GM12864 (cell line): ENCODE measurements around the gene PTTG1.

Experiments
- DNase-seq: peaks from one replicate; pipeline ENCODE4 v3.0.0-alpha.2; 2011; ENCODE audit warnings: low read depth
- H3K4me3 ChIP-seq: 2 replicates; pipeline ENCODE4 v1.5.1; 2011; ENCODE audit warnings: mild to moderate bottlenecking, low read depth, low read length, control low read depth
- TF ChIP-seq, protein P1 (sequence below): IDR thresholded peaks from 2 replicates; pipeline ENCODE4 v1.5.1; 2011; ENCODE audit warnings: low read depth, mild to moderate bottlenecking, moderate library complexity, low read length, control low read depth, inconsistent platforms; ENCODE audit errors: missing control alignments

Gene PTTG1

DNA sequence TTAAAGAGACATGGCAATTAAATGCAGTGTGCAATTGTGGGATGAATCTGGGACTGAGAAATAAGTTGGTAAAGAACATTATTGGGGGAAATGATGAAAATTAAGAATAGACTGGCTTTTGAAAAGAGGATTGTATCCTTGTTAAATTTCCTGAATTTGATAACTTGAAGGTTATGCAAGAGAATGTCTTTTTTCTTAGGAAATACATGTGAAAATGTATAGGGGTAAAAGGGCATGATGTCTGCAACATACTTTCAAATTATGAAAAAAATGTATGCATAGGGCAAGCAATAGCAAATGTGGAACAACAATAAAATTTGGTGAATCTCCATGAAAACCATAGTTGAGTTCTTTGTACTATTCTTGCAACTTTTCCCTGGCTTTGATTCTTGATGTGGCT is 24.1 kb downstream of the PTTG1 start:
- H3K4me3 ChIP-seq = no peak overlapping the region
- no peak for DNase-seq
- TF ChIP-seq, protein P1, sequence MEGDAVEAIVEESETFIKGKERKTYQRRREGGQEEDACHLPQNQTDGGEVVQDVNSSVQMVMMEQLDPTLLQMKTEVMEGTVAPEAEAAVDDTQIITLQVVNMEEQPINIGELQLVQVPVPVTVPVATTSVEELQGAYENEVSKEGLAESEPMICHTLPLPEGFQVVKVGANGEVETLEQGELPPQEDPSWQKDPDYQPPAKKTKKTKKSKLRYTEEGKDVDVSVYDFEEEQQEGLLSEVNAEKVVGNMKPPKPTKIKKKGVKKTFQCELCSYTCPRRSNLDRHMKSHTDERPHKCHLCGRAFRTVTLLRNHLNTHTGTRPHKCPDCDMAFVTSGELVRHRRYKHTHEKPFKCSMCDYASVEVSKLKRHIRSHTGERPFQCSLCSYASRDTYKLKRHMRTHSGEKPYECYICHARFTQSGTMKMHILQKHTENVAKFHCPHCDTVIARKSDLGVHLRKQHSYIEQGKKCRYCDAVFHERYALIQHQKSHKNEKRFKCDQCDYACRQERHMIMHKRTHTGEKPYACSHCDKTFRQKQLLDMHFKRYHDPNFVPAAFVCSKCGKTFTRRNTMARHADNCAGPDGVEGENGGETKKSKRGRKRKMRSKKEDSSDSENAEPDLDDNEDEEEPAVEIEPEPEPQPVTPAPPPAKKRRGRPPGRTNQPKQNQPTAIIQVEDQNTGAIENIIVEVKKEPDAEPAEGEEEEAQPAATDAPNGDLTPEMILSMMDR = no peak

DNA sequence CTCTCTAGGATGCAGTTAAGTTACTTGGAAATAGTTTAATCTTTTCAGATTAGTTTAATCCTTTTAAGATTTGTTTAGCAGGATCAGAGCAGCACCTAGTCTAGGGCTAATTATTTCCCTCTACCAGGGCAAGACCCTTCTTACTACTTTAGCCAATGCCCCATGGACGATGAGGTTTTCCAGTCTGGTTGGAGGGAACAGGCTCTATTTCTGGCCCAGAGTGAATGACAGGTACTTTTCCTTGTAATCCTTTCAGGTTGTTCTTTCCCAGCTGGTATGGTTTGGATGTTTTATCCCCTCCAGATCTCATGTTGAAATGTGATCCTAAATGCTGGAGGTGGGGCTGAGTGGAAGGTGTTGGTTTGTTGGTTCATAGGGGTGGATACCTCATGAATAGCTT is 27.2 kb downstream of the PTTG1 start:
- no peak overlapping the region for H3K4me3 ChIP-seq
- TF ChIP-seq, protein P1 = no peak
- no peak for DNase-seq

DNA sequence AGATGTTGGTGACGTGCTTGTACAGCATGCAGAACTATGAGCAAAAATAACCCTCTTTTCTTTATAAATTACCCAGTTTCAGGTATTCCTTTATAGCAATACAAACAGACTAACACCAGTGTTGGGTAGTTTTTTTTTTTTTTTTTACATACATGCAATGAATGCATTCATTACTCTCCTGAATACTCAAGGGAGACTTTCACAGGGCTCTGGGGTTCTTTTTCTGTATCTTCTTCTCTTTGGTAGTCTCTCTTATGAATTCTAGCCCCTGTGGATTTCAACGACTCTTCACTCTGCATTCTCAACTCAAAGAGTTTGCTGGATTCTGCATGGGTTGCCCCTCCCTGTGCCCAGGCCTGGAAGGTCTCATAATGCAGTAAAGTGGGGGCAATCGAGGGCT is 27.8 kb downstream of the PTTG1 start:
- no peak overlapping the region for H3K4me3 ChIP-seq
- DNase-seq = no peak
- TF ChIP-seq, protein P1 = no peak

DNA sequence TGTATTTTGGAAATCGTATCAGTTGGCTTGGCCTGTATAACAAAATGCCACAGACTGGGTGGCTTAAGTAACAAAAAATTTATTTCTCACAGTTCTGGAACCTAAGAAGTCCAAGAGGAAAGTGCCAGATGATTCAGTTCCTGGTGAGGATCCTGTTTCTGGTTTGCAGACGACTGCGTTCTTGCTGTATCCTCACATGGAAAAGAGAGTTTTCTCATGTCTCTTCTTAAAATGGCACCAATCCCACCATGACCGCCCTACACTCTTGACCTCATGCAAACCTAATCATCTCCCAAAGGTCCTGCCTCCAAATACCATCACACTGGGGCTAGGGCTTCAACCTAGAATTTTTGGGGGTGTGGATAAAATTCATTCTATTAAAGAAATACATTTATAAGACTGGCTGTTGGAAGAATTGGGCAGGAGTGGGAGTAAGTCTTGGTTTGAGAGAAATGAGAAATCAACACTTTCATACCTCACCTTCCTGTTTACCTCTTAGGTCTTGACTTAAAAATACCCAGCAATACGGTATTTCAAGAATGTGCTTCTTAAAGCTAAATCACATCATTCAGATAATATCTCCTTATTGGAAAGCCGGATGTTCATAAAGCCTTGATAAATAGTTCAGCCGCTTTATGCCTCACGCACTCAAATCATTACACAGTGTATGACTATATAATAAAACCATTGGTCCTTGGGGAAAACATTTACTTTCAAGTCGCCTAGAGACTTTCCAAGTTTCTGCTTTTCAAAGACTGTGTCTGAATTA is 28.7 kb downstream of the PTTG1 start:
- TF ChIP-seq, protein P1 = no peak
- DNase-seq = no peak
- H3K4me3 ChIP-seq = no peak overlapping the region

DNA sequence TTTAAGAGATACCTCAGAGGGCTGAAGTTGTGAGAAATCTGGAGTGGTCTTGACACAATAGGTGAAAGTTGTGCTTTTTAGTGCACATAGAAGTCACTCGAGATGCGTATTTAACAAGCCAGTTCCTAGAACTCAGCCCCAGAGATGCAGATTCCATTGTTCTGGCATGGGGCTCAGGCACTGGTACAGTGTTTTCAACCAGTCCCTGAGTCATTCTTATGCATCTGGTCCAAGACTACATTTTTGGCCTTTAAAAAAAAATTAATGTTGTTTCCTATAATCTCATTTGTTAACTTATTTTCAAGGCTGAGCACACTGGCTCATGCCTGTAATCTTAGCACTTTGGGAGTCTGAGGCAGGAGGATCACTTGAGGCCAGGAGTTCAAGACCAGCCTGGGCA is 29.6 kb downstream of the PTTG1 start:
- H3K4me3 ChIP-seq = no peak overlapping the region
- TF ChIP-seq, protein P1 = no peak
- DNase-seq = no peak

DNA sequence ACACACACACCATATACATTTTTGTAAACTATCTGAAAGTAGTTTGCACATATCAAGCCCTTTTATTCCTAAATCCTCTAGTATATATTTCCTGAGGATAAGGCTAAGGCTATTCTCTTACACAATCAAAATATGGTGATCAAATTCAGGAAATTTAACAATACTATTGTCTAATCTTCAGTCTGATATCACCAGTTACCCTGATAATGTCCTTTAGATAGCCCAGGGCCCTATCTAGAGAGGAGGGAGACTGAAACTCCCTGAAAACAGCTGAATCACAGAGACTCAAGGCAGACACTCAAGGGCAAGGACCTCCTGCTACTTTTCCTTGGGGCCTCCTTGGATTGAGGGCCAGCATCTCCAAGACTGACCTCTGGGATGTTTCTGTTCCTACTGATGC is 30.4 kb downstream of the PTTG1 start:
- no peak for DNase-seq
- H3K4me3 ChIP-seq = no peak overlapping the region
- TF ChIP-seq, protein P1 = no peak

DNA sequence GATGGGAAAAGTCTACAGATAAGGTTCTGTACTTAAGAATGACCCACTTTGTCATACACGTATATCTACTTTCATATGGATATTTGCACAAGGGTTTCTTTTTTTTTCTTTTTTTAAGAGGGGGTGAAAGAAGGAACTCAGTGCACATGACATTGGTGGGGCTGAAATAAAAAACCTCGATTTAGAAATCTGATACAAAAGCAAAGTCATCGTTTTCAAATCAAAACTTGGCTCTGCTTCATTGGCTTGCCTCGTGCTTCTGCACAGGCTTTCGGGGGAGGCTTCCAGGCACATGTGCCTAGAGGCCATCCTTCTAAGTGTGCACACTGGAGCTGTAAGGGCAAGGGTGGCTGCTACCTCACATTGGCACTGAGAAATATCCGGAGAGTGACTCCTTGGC is 31.1 kb downstream of the PTTG1 start:
- DNase-seq = no peak
- no peak overlapping the region for H3K4me3 ChIP-seq
- TF ChIP-seq, protein P1 = no peak
